IMR-90 (cell line): ENCODE results near the gene SSH2.

Experiments used
- CTCF ChIP-seq: conservative IDR thresholded peaks from 2 replicates; pipeline ENCODE4 v1.5.1; 2012; ENCODE audit warnings: mild to moderate bottlenecking, low read depth, low read length, improper control_type of control experiment
- USF2 ChIP-seq: fragments of 150-350 bp; IDR thresholded peaks from 2 replicates; pipeline ENCODE4 v1.6.1; 2017; ENCODE audit warnings: mild to moderate bottlenecking, antibody characterized with exemption, low read length, low read depth

GRCh38 chr17:29844339-29845048 lies 85.5 kb downstream of the SSH2 start:
- TF ChIP-seq CTCF (no peak), USF2 (no peak)
